ENCODE results near the gene GXYLT1.

Gene GXYLT1

GRCh38 chr12:42174978-42175377 is 30.3 kb upstream of the GXYLT1 start:
- TF ChIP-seq Cebpa-rat (IDR thresholded peaks at IDR 0.05) = no peak
- Histone ChIP-seq H3K4me1 (no peaks in the 10 kb centered on the region), H3K9me3 (peaks cover 30% of the 10 kb centered on the region), H3K36me3 (peaks cover 61% of the 10 kb centered on the region), H3K4me3 (no peak overlapping the region), H4K20me1 (0 out of 2 replicates have a peak, but pooled peaks cover 16% of the 10 kb centered on the region), H3K9ac (no peak overlapping the region), H3K27ac (no peak overlapping the region), H3K27me3 (no peaks in the 10 kb centered on the region), H3K4me2 (no peak overlapping the region)

DNA sequence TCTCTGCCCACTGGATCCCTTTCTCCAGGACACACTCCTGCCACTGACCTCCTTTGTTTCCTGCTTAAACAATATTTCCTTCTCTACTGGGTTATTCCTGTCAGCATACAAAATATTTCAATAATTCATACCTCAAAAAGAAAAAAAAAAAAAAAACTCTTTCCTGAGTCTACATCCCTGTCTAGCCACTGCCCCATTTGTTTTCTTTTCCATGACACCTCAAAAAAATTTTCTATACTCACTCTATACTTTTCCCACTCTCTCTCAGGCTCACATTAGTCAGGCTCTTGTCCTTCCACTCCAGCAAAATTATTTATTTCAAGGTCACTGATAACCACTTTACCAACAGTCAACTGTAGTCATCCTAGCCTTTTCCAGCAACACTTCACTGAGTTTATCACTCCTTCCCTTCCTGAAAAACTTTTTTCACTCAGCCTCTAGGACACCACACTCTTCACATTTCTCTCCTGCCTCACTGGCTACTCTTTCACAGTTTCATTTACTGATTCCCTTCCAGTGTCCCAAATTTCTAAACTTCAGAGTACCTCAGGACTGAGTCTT is 29.4 kb upstream of the GXYLT1 start:
- peaks cover 57% of the 10 kb centered on the region for H3K36me3 ChIP-seq

GRCh38 chr12:42172441-42173210 is 28.0 kb upstream of the GXYLT1 start:
- Histone ChIP-seq H4K20me1 (peaks cover 34% of the 10 kb centered on the region; the same call in 1 of the 2 replicates), H3K9me3 (peaks cover 28% of the 10 kb centered on the region), H3K27me3 (no peaks in the 10 kb centered on the region), H3K9ac (no peak overlapping the region), H3K4me3 (no peak overlapping the region), H3K4me1 (no peaks in the 10 kb centered on the region), H3K27ac (no peak overlapping the region), H3K4me2 (no peak overlapping the region), H3K36me3 (peaks cover 55% of the 10 kb centered on the region)
- TF ChIP-seq Cebpa-rat (IDR thresholded peaks at IDR 0.05) = no peak

More for the DNA sequence above, 29.4 kb upstream of the GXYLT1 start:
- Histone ChIP-seq H3K9me3 (peaks cover 30% of the 10 kb centered on the region), H3K27me3 (no peaks in the 10 kb centered on the region), H3K4me1 (no peaks in the 10 kb centered on the region), H4K20me1 (peaks cover 25% of the 10 kb centered on the region; the same call in 1 of the 2 replicates), H3K27ac (no peak overlapping the region), H3K4me2 (no peak overlapping the region), H3K9ac (no peak overlapping the region), H3K4me3 (no peak overlapping the region)
- TF ChIP-seq Cebpa-rat (IDR thresholded peaks at IDR 0.05) = no peak

DNA sequence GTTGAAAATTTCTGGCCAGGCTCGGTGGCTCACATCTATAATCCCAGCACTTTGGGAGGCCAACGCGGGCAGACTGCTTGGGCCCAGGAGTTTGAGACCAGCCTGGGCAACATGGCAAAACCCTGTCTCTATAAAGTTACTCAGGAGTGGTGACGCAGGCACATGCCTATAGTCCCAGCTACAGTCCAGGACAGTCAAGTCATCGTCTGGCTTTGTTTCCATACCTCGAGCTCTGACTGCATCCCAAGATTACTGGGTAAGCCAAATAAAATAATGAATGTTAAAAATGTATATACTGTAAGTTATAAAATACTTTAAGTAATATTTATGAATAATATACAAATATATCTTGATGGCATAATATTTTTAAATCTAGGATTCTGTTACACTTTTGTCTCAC is 23.0 kb upstream of the GXYLT1 start:
- Histone ChIP-seq H3K9me3 (no peaks in the 10 kb centered on the region), H3K4me1 (peaks cover 9% of the 10 kb centered on the region), H3K27ac (no peak overlapping the region), H3K4me3 (no peak overlapping the region), H3K36me3 (peaks cover 41% of the 10 kb centered on the region), H3K9ac (no peak overlapping the region), H4K20me1 (peaks cover 28% of the 10 kb centered on the region; the same call in 1 of the 2 replicates), H3K4me2 (no peak overlapping the region), H3K27me3 (no peaks in the 10 kb centered on the region)
- no peak for TF ChIP-seq Cebpa-rat (IDR thresholded peaks at IDR 0.05)

DNA sequence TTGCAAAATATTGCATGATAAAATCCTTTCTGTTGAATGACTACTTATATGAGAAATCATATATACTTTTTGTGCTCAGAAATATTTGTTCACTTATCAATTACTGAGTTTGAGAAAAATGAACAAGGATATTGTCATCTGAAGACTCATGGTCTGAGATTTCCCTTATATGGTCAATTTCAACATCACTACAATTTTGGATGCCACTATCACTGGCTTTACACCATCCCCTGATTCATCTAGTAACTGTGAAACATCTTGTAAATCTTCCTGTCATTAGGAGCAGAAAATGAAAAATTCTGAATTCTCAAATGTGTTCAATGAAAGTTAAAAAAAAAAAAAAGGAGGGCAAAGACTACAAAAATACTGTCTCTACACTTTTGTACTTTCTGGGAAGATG is 21.8 kb upstream of the GXYLT1 start:
- Histone ChIP-seq H3K27ac (no peak overlapping the region), H3K9ac (no peak overlapping the region), H3K36me3 (peaks cover 32% of the 10 kb centered on the region), H3K4me2 (no peak overlapping the region), H3K27me3 (no peaks in the 10 kb centered on the region), H3K4me3 (no peak overlapping the region), H4K20me1 (peaks cover 31% of the 10 kb centered on the region; the same call in 1 of the 2 replicates), H3K9me3 (no peaks in the 10 kb centered on the region), H3K4me1 (peaks cover 9% of the 10 kb centered on the region)
- TF ChIP-seq Cebpa-rat (IDR thresholded peaks at IDR 0.05) = no peak

DNA sequence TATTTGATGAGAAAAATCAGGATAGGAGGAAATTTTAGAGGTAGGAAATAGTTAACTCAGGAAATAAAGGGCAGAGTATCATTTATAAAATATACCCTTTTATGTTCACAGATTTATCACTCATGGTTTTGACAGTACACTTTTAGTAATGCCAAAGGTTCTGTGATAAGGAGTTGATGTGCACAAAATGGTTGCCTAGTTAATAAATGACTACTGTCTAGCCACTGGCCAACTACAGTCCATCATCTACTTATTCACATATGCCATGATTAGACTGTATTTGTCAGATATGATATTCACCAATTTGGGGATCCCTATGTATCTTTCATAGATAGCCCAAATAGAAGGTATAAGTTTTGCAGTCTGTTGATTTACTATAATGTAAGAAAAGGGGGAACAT is 19.2 kb upstream of the GXYLT1 start:
- TF ChIP-seq Cebpa-rat (IDR thresholded peaks at IDR 0.05) = no peak
- Histone ChIP-seq H3K27ac (no peak overlapping the region), H3K9me3 (no peaks in the 10 kb centered on the region), H3K4me2 (no peak overlapping the region), H3K4me1 (peaks cover 9% of the 10 kb centered on the region), H3K36me3 (peaks cover 30% of the 10 kb centered on the region), H3K9ac (no peak overlapping the region), H3K27me3 (no peaks in the 10 kb centered on the region), H4K20me1 (peaks cover 21% of the 10 kb centered on the region; the same call in 1 of the 2 replicates), H3K4me3 (no peak overlapping the region)

DNA sequence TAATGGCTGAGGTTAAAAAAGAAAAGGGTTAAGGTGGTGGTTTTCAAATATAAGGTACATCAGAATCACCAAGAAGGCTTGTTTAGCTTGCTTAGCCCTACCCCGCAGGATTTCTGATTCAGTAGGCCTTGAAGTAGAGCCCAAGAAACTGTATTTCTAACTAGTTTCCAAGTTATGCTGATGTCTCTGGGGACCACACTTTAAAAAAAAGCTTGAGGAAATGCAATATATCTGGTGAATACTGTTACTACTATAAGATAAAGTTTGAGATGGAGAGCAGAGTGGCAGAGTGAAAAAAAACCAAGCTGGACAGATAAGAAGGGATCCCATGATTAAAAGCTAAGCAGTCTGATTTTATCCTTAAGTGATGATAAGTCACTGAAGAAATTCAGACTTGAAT is 18.3 kb upstream of the GXYLT1 start:
- H3K36me3 ChIP-seq = peaks cover 29% of the 10 kb centered on the region
- no peak for TF ChIP-seq Cebpa-rat (IDR thresholded peaks at IDR 0.05)

DNA sequence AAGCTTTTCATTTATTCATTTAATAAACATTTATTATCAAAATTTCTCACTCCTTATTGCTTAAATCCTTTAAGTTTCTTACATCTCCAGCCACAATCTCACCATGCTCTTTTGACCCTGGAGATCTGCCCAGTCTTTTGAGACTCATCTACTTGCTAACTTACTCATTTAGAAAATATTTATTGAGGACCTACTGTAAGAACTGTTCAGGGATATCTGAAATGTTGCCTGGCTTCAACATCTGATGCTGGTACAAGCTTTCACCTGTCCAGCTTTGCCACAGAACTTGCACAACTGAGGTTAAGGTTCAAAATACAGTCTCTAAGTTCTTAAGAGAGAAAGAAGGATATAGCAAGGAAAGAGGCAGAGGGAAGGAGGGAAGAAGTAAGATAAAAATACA is 17.5 kb upstream of the GXYLT1 start:
- no peak overlapping the region for H3K4me3 ChIP-seq
- no peaks in the 10 kb centered on the region for H3K9me3 ChIP-seq
- no peak overlapping the region for H3K9ac ChIP-seq
- H3K4me2 ChIP-seq = no peak overlapping the region
- H3K27ac ChIP-seq = no peak overlapping the region
- peaks cover 35% of the 10 kb centered on the region for H3K36me3 ChIP-seq
- H3K4me1 ChIP-seq = peaks cover 9% of the 10 kb centered on the region
- no peak for TF ChIP-seq Cebpa-rat (IDR thresholded peaks at IDR 0.05)
- H4K20me1 ChIP-seq = peaks cover 13% of the 10 kb centered on the region; the same call in 1 of the 2 replicates
- no peaks in the 10 kb centered on the region for H3K27me3 ChIP-seq

More for the DNA sequence above, 18.3 kb upstream of the GXYLT1 start:
- H3K9me3 ChIP-seq = no peaks in the 10 kb centered on the region
- no peak overlapping the region for H3K9ac ChIP-seq
- H3K4me2 ChIP-seq = no peak overlapping the region
- H3K4me1 ChIP-seq = peaks cover 9% of the 10 kb centered on the region
- no peak overlapping the region for H3K4me3 ChIP-seq
- H3K27me3 ChIP-seq = no peaks in the 10 kb centered on the region
- no peak overlapping the region for H3K27ac ChIP-seq
- H4K20me1 ChIP-seq = peaks cover 13% of the 10 kb centered on the region; the same call in 1 of the 2 replicates

- no peak overlapping the region for H3K27ac ChIP-seq
- no peak for TF ChIP-seq Cebpa-rat (IDR thresholded peaks at IDR 0.05)
- peaks cover 13% of the 10 kb centered on the region; the same call in 1 of the 2 replicates for H4K20me1 ChIP-seq
- H3K4me2 ChIP-seq = no peak overlapping the region
- no peak overlapping the region for H3K9ac ChIP-seq
- H3K27me3 ChIP-seq = no peaks in the 10 kb centered on the region
- peaks cover 39% of the 10 kb centered on the region for H3K36me3 ChIP-seq
- H3K9me3 ChIP-seq = no peaks in the 10 kb centered on the region
- H3K4me3 ChIP-seq = no peak overlapping the region
- H3K4me1 ChIP-seq = peaks cover 9% of the 10 kb centered on the region
These were observed 16.9 kb upstream of the GXYLT1 start for GRCh38 chr12:42161529-42161928.

- no peaks in the 10 kb centered on the region for H3K9me3 ChIP-seq
These were observed 11.6 kb upstream of the GXYLT1 start for GRCh38 chr12:42156232-42156631.

More at GRCh38 chr12:42156232-42156631, 11.6 kb upstream of the GXYLT1 start:
- no peaks in the 10 kb centered on the region for H3K4me1 ChIP-seq
- H3K4me3 ChIP-seq = no peak overlapping the region
- no peak overlapping the region for H3K27ac ChIP-seq
- H3K4me2 ChIP-seq = no peak overlapping the region
- peaks cover 25% of the 10 kb centered on the region for H3K36me3 ChIP-seq
- no peaks in the 10 kb centered on the region for H3K27me3 ChIP-seq
- no peak overlapping the region for H3K9ac ChIP-seq
- no peak for TF ChIP-seq Cebpa-rat (IDR thresholded peaks at IDR 0.05)
- H4K20me1 ChIP-seq = no peaks in the 10 kb centered on the region

Measured in BLaER1 (cell line).